ENCODE results near the gene CCDC38.
"Not testable (repeated sequence)": the region's sequence is repeated elsewhere in the genome, so short reads cannot be mapped to it uniquely, and the experiment has no call there.

CCDC38 gene

DNA sequence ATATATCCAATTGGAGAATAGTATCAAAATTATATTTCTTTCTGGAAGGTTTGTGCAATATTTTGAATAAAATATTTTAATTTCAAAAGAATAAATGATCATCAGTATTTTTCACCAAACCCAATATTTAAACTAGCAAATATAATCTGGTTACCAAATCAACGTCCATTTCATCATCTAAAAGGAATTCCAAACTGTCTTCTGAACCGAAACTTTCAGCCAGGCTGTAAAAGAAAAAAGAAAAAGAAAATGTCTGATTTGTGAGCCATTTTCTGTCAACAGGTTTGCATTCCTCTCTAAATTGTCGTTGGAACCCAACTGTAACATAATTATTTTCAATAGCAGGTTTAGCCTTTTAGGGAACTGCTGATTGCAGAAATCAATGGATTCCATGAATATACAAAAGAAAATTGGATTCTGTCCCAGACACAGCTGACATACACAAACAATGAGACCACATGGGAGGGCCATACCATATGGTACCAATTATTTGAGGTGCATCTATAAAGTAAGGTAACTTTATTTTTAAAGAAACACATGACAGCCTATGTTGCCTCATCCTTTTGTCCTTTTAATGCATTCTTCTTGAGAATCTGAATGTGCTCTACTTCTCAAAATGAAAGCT lies 61.0 kb downstream of the CCDC38 start:
- no peak for DNase-seq

DNA sequence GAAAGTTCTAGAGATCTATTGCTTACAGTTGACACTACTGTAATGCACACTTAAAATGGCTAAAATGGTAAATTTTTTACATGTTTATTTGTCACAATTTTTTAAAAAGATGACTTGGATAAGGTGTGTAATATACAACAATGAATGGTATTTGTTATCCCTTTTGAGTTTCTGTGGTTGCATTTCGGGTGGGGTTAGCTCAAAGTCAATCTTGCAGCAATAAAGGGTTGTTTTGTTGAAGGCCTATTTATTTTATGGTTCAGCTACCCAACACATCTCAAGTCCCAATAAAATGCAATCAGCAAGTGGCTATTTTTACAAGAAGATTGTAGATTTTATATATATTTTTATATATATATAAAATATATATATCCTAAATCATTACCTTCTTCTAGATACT lies 61.5 kb downstream of the CCDC38 start:
- no peak for DNase-seq

DNA sequence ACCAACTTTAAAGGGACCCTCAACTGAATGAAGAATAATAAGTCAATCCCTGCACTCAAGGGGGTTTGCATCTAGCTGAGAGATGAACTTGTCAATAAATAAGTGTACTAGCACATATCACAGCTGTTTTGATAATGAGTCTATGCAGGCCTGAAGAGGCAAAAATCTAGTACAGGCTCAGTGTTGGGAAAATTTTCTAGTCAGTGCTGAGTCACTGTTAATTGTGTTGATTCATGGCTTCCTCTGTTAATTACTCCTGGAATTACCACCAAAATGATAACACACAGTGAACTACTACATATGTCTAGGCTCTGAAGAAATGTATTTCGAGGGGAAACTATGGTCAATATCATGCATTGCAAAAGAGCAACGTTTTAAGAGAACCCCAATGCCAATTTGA lies 64.8 kb downstream of the CCDC38 start:
- DNase-seq = no peak

DNA sequence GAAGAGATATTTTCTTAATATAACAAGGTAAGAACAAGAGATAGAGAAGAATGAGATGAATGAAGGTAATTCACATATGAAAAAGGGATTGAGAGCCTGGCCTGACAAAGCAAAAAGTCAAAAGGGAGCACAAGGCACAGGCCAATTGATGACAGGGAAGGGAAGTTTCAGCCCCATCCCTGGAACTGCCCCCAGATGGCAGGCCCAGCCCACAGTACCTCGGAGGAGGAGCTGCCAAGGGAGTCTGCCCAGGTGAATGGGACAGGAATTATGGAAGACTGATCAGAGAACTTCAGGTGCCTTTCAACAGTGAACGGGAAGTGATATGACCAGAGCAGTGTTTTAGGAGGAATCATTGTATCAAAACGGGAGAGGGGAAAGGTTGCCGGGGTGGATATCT lies 68.0 kb downstream of the CCDC38 start:
- no peak for DNase-seq

- no peak for DNase-seq
Measured at GRCh38 chr12:95870897-95871296, 71.5 kb downstream of the CCDC38 start.

DNA sequence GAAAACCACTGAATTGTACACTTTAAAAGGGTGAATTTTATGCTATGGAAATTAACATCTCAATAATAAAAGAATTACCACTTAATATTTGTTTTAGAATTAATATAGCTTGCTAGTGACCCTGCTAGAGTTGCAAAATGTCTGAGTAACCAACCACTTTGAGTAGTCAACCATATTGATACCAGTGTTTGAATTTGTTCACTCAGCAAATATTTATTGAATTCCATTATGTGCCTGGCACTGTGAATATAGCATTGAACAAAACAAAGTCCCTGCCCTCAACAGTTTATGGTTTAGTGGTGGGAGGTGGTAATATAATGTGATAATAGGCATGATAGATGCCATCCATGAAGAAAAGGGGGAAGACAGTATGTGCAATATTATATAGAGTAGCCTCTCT lies 79.1 kb downstream of the CCDC38 start:
- DNase-seq = no peak

- DNase-seq = no peak
Measured at GRCh38 chr12:95862038-95862437, 80.4 kb downstream of the CCDC38 start.

DNA sequence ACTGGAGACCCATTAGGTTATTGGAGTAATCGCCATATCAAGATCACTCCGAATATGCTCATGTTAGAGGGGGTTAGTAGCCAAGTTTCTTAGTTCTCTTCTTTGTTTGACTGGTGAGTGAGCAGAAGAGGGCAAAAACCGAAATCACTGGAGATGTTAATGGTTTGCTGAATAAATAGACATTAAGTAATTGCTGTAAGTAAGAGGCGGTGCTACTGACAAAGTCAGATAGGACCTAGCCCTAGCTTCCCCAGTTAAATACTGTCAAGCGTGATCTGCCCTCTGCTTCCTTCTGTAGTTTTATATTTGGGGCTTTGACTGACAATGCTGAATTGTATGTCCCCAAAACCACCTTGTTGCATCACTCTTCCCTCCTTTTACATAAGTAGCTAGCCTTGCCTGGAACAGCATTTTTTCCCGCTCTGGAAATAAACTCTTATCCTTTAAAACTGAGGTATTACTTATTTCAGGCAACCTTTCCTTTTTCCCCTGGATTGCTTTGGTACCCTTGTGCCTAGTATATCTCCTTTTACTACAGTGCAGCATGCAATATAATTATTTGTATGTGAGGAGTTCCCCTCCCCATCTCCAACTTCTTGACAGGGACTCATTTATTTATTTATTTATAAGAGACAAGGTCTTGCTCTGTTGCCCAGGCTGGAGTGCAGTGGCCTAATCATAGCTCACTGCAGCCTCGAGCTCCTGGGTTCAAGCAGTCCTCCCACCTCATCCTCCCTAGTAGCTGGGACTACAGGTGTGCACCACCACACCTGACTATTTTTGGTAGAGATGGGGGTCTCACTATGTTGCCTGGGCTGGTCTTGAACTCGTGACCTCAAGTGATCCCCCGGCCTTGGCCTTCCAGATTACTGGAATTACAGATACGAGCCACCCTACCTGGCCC lies 82.2 kb downstream of the CCDC38 start:
- no peak for DNase-seq

DNA sequence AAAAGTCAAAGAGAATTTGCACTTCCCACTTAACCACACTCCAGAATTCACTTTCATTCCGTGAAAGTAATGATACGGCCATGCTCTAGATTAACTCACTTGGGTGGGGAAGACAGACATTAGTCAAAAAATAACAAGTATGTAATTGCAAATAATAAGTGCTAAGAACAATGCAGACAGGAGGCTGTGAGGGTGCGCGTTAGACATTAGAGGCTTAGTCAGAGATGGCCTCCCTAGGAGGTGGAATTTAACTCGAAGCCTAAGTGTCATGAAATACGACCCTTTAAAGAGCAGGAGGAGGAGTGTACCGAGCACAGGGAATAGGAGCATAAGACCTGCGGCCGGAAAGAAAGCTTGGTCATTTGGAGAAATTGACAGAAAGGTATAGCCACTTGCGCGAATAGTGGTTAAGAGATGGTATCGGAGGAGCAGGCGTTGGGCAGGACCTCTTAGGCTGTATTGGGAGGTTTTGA lies 83.0 kb downstream of the CCDC38 start:
- DNase-seq = no peak

DNA sequence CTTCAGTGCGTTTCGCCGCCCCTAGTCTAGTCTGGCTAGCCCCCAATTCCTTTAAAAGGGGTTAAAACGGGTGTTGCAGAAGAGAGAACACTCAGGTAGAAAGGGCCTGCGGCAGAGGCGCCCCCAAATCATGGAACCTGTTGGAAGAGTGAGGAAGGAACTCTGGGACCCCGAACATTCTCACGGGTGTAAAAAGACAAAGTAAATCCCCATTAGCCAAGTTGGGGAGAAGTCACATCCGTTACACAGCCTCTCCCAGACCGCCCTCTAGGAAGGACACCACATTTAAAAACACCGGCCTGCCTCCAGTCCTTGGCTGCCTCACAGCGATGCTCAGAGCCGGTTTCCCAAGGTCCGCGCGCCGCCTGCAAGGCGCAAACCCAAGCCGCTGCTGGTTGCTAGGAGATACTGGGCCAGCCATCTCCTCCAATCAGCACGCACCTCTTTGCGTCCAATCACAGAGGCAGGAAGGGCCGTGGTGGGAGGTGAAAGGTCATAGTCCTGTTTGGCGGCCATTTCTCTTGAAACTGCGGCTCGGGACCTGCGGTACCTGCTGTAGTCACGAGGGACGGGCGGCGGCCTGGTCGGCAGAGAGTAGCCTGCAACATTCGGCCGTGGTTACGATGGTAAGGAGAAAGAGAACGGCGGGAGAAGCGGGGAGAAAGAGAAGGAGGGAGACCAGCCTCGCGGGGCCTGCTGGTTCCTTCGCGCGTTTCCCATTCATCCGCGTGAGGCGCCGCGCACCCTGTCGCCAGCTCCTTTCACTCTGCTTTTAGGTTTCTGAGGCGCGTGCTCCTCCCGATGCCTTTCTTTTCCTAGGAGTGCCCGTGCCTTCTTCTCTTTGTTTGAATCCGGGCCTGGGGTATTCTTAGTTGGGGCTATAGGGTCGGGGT lies 83.7 kb downstream of the CCDC38 start, which contains the start of gene SNRPF:
Gene SNRPF (plus strand): TSS at position 502 of the 893 bp plus-strand sequence. CDS start 122 bp downstream, at position 624.
- peak; percentile 83 for DNase-seq

DNA sequence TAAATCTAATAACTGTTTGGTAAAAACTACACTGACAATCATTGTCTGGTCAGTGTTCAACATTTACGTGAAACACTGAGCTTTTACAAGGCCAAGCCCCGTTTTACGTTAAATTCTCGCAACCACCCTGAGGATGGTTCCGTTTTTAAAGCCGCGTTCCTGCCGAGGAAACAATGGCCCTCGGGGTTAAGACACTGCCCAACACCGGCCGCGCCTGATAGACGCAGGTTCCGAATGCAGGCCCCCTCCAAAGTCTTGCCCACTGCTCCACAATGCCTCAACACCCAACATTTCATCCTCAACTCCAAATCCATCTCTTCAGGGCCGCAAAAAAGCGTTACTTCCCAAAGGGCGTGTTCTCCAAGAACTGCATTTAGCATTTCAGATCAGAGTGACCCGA lies 84.6 kb downstream of the CCDC38 start:
- DNase-seq = no peak

DNA sequence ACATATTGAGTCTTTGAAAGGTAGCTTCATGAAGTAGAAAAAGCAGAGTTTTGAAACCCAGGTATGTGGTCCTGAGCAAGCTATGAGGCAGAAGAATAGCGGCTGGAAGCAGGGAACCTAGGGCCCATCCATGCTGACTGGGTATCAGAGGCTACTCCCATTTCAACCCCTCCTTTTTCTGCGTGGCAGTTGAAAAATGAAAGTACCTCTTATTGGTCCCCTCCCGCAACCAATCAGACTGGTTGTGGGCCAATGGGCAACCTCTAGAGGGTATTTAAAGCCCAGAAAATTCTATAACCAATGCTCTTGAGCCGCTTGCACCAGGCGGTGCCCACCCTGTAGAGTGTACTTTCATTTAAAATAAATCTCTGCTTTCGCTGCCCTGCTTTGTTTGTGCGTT lies 85.3 kb downstream of the CCDC38 start:
- peak; percentile 74 for DNase-seq

- no peak for DNase-seq
Measured at GRCh38 chr12:95852133-95852532, 90.3 kb downstream of the CCDC38 start.

GRCh38 chr12:95851606-95852005 lies 90.8 kb downstream of the CCDC38 start:
- DNase-seq = no peak

- DNase-seq = no peak
Measured at GRCh38 chr12:95848575-95849388, 93.6 kb downstream of the CCDC38 start.

- DNase-seq = not testable (repeated sequence)
Measured at GRCh38 chr12:95842426-95842825, 100.0 kb downstream of the CCDC38 start.

DNA sequence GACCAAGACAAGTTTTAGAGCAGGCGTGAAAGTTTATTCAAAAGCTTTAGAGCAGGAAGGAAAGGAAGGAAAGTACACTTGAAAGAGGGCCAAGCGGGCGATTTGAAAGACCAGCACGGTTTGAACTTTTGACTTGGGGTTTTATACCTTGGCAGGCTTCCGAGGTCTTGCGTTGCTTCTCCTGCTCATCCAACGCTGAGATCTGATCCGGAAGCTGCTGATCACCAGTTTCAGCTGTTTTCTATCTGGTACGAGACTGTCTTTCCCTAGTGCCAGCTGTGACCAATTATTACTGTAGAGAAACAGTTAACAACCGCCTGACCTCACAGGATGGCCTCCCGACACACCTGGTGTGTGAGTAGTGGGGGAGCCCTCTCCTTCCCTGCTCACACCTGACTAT lies 104.3 kb downstream of the CCDC38 start:
- peak; percentile 65 for DNase-seq

DNA sequence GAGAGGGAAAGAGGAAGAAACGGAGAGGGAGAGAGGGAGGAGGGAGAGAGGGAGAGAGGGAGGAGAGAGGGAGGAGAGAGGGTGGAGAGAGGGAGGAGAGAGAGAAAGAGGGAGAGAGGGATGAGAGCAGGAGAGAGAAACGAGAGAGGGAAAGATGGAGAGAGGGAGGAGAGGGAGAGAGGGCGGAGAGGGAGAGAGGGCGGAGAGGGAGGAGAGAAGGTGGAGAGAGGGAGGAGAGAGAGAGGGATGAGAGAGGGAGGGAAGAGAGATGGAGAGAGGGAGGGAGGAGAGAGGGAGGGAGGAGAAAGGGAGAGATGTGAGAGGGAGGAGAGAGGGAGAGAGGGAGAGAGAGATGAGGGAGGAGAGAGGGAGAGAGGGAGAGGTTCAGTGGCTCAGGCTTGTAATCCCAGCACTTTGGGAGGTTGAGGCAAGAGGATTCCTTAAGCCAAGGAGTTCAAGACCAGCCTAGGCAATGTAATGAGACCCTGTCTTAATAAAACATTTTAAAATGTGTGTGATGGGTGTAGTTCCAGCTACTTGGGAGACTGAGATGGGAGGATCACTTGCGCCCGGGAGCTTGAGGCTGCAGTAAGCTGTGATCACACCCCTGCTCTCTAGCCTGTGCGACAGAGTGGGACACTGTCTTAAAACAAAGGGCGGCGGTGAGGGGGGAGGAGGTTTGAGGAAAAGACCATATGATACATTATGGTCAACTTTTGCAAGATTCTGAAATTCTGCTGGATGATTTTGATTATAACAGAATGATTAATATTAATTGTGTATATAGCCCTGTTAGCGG lies 105.0 kb downstream of the CCDC38 start:
- no peak for DNase-seq

GRCh38 chr12:95836630-95837239 lies 105.7 kb downstream of the CCDC38 start:
- DNase-seq = no peak

DNA sequence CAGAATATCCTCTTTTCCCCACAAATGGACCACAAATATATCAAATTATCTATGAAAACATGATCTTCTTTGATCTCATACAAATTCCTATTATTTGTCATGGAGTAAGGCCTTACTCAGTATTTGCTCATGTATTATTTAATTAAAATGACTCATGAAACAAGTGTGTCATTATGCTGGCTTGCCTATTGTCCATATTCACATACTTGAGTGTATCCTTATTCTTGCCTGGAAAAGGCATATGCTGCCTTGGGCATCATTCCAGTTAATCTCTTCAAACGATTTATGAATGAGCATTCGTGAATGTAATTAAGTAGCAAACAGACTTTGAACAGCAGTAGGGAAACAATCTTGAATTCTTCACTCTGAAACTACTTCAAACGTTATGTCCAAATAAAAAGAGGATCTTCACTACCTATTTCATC lies 106.2 kb downstream of the CCDC38 start:
- DNase-seq = no peak

GRCh38 chr12:95834572-95834971 lies 107.8 kb downstream of the CCDC38 start:
- no peak for DNase-seq
